HG03175 (cell line): Measurements from ENCODE around the gene CCDC102A.

Experiments
- ATAC-seq: cut with Tn5 transposase; IDR thresholded peaks from one replicate; pipeline ENCODE4 v1.9.1; 2021; ENCODE audit warnings: mild to moderate bottlenecking, moderate library complexity; ENCODE audit not compliant: unreplicated experiment

The CCDC102A gene

GRCh38 chr16:57479976-57480753 is 56.2 kb downstream of the CCDC102A start:
- no peak for ATAC-seq

GRCh38 chr16:57479205-57479975 is 57.0 kb downstream of the CCDC102A start:
- ATAC-seq = no peak

DNA sequence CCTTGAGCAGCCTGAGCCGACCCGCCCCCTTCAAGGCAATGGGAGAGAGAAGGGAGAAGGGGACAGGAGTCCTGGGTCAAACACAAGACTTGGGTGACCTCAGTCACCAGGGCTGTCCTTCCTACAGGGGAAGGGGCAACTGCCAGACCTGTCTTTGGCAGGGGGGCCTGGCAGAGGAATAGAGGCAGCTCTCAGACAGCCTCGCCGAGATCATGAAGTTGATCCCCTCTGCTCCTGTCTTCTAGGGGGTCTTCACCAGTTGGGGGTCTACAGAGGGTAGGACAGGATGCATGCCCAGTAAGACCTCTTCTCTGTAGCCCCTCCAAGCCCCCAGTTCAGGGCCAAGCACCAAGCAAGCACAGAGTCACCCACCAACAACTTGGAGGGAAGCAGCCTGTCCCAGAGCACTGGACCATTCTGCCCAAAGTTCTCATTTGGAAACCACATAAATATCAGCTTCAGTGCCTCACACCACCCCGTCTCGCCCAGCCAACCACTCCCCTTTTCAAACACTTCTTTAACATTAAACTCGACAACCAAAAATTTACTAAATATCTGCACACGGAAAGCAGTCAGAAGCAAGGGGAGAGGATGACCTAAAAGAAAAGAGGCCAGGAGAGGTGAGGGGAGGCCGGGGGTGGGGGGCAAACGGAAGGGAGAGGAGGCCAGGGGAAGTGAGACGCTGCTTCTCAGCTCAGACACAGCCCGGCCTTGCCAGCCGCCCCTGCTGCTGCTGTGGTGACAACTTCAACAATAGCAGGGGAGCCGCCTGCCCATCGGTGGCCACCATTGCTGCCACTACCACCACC is 57.8 kb downstream of the CCDC102A start:
- ATAC-seq = no peak

DNA sequence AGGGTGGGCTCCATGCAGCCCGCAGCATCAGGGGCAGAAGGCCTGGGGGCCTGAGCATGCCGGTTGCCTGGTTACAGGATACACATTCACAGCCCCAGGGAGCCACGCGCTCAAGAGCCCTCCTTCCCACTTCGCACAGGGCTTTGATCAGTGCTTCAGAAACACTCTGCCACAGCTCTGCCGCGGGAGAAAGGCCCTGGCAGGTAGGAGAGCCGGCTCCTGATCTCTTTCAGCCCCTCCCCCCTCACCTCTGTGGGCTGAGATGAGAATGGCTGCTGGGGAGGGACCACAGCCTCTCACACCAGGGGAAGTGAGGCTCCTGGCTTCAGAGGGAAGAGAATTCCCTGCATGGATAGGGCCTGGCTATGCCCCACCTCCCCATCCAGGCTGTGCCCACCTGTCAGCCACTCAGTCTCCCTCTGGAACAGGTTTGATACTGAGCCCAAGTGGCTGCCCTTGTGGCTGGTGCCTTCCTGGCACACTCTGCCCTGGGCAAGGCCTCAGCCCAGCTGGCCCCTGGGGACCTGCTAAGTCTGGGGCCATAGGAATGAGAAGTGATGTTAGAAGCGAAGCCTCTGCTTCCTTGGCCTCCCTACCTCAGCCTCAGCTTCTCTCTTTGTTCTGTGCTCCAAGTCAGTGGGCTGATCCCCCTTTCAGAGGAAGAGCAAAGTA is 58.7 kb downstream of the CCDC102A start:
- no peak for ATAC-seq

DNA sequence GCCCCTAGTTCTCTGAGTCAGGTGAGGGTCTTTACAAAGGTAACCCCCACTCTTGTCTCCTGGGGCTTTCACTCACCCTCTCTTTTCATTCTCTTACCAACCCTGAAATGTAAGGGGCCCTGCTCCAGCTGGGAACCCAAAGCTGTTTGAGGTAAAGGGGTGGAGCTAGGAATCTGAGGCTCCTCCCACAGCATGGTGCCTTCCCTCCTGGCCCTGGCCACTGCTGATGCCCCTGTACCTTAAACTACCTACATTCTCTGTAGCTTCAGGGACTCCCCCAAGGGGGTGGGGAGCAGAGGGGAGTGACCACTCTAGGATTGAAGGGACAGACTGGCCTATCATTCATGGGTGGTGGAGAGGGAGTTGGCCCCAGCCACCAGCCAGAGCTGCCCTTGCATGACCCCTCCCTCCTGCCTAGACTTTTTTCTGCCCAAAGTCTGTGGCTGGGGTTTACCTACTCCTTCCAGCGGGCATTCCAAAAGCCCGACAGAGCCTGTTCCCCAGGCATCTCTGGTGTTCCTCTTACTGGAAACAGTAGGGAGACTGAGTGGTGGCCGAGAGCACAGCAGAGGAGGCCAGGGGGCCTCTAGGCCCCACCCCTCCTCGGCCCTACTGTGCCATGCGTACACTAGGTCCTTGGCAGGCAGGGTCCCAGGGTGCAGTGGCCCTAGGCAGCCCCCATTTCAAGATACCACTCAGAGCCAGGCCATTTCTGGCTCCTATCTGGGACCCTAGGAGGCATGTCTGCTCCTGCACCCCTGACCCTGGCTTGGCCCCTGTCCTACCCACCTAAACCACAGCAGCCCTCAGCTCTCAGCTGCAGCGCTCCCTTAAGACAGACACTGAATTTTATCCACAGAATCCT is 59.6 kb downstream of the CCDC102A start:
- no peak for ATAC-seq

GRCh38 chr16:57475711-57476339 is 60.5 kb downstream of the CCDC102A start:
- peak; percentile 97 for ATAC-seq

DNA sequence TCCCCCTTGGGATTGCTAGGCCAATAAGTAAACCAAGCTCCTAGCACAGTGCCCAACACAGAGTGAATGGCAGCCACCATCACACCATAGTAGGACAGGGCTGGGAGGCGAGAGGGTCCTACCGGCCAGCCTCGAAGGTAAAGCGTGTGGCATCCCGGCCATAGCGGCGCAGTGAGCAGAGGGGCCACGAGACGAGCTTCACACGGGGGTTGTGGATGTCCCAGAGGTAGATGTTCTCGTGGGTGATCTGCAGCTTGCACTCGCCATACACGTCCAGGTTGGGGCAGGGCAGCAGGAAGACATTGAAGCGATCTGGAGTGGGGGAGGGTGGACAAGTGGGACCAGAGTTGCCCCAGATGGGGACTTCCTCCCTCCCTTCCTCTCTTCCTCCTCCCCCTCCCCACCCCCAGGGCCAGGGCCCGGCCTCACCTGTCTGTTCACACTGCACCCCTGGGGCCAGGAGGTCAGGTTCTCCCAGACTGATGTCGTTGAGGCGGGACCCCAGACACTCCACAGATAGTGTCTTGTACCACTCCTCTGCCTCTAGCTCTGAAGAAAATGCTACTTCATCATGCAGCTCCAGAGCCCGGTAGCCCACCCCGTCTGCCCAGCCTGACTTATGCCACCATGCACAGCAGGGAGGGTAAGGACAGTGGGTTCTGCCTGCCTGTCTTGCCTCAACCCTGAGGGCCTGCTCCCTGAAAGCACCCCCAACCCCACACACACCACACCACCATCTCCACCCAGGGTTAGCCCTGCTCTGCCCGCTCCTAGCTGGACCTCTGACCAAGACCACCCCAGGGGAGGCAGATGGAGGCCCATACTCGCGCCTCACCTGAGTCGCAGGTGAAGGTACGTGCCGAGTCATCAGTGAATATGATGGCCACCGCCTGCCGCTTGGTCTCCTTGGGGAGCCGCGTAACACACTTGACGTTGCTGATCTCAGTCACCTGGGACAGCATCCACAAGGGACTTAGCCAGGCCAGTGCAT is 61.4 kb downstream of the CCDC102A start:
- no peak for ATAC-seq

DNA sequence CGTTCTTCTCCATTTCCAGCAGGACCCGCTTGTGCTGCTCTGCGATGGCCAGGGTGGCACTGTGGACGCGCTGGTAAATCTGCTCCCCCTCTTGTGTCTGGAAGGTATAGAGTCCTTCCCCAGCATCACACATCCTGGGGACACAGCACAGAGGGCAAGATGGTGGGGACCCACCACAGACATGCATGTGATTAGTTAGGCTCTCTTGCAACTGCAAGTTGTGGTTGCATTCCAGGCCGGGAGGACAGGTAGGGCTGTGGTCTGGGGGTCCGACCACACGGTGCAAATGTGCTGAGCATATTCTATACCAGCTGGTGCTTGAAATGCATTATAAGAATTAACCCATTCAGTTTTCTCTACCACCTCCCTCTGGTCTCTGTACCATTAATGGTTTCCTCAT is 62.5 kb downstream of the CCDC102A start:
- no peak for ATAC-seq

GRCh38 chr16:57473176-57473840 is 63.1 kb downstream of the CCDC102A start:
- no peak for ATAC-seq

DNA sequence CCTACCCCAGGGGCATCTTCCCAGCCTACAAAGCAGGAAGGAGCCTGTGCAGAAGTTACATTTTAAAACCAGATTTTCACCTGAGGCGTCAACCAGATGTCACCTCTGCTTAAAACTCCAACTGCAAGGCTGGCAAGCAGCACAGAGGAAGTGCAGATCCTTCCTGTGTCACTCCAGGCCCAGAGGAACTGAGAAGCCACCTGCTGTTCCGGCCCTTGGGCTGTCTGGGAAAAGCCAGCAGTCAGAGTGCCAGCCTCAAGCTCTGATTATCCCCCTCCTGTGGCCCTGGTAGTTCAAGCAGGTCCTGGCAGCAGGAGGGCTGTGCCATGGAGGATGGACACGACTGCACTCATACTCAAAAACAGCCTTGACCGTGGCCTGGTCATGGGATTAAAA is 63.7 kb downstream of the CCDC102A start:
- ATAC-seq = no peak

- ATAC-seq = no peak
Observed at GRCh38 chr16:57471852-57472664, 64.3 kb downstream of the CCDC102A start.

- ATAC-seq = no peak
Observed at GRCh38 chr16:57471209-57471608, 65.2 kb downstream of the CCDC102A start.

GRCh38 chr16:57470711-57471110 is 65.7 kb downstream of the CCDC102A start:
- ATAC-seq = no peak

DNA sequence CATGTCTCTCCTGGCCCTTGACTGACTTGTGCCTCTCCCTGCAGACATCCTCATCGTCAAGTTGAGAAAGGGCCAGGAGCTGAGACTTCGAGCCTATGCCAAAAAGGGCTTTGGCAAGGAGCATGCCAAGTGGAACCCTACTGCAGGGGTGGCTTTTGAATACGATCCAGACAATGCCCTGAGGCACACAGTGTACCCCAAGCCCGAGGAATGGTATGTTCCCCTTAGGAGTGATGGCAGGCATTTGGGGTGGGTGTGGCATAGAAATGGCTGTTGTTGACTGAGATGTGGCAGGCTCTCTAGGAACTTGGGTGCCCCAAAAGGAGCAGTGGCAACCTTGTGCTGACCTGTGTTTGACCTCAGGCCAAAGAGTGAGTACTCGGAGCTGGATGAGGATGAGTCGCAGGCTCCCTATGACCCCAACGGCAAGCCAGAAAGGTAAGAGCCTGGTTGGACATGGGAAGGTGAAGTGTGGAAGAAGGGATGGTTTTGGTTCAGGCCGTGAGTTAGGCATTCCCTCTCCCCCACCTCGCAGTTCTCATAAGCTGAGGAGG is 66.4 kb downstream of the CCDC102A start:
- ATAC-seq = no peak

DNA sequence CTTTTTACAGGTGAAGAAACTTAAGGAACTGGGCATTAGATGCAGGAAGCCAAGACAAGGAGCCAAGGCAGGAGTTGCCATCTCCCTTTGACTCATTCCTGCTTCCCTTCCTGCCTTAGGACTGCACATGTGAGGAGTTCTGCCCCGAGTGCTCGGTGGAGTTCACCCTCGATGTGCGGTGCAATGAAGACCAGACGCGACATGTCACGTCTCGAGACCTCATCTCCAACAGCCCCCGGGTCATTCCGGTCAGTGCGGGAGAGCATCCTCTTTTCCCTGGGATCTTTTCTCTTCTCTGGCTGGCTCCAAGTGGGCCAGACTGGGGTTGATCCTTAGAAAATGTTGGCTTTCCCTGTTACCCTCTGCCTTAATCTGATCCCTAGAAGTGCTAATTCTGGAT is 67.3 kb downstream of the CCDC102A start:
- no peak for ATAC-seq

GRCh38 chr16:57468346-57468745 is 68.0 kb downstream of the CCDC102A start:
- no peak for ATAC-seq

DNA sequence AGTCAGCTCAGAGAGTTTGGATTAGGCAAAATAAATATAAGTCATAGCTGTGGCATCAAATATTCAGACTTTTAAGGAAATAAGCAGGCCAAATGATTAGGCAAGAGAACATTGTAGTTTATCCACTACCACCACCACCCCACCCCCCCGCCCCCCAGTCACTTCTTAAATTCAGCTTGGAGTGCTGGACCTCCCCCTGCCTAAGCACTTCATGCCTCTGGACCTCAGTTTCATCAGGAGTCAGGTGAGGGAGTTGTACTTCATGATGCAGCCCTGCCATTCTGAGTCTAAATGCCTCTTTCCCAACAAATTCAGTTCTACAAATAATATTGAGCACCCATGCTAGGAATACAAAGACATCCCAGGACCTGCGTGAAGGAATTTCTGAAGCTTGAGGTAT is 71.8 kb downstream of the CCDC102A start:
- no peak for ATAC-seq
